PC-3 (cell line): ENCODE data around the gene PTPRD. TPM values are rescaled to one million over a fixed set of nuclear protein-coding genes. Genes with fewer than 3 reads are reported as not detected.

Experiments
- ATAC-seq: fragments of 200-7000 bp; cut with Tn5 transposase; 2 replicates; pipeline ENCODE4 v1.9.1; 2020; ENCODE audit warnings: mild to moderate bottlenecking, moderate library complexity
- BruUV-seq: library from RNA; stranded (reverse); fragments of 400-500 nt; replicated peaks from 2 replicates; lab custom pipeline; 2021; lab: Mats Ljungman, UMichigan
- CTCF ChIA-PET: fragments of 300-600 bp; sonication (Branson Sonifier 250); formaldehyde crosslinking; loops from one replicate; lab custom pipeline; 2022; ENCODE audit warnings: antibody characterized with exemption; lab: Charles Lee
- POLR2A ChIA-PET: fragments of 300-600 bp; sonication (Branson Sonifier 250); formaldehyde crosslinking; loops from one replicate; lab custom pipeline; 2022; ENCODE audit warnings: antibody characterized with exemption; ENCODE audit not compliant: unreplicated experiment; lab: Charles Lee
- DNase-seq: peaks from one replicate; pipeline ENCODE4 v3.0.0-alpha.2; 2015
- H2AFZ ChIP-seq: fragments of 300-600 bp; sonication (generic); 2 replicates; pipeline ENCODE4 v1.6.0; 2016; ENCODE audit warnings: antibody characterized with exemption, low read length
- H3F3A ChIP-seq: fragments of 300-600 bp; sonication (generic); one replicate; pipeline ENCODE4 v1.6.0; 2017; ENCODE audit warnings: antibody characterized with exemption, low read length, control low read depth, mild to moderate bottlenecking; ENCODE audit not compliant: unreplicated experiment
- H3K27ac ChIP-seq: fragments of 300-600 bp; sonication (generic); 2 replicates; pipeline ENCODE4 v1.5.1; 2016; ENCODE audit warnings: mild to moderate bottlenecking, low read length
- H3K27me3 ChIP-seq: fragments of 300-600 bp; sonication (generic); 2 replicates; pipeline ENCODE4 v1.6.1; 2016; ENCODE audit warnings: low read length, mixed read lengths
- H3K36me3 ChIP-seq: fragments of 300-600 bp; sonication (generic); 2 replicates; pipeline ENCODE4 v1.6.1; 2016; ENCODE audit warnings: low read depth, mixed run types, low read length, mixed read lengths
- H3K4me1 ChIP-seq: fragments of 300-600 bp; sonication (generic); 2 replicates; pipeline ENCODE4 v1.5.1; 2016; ENCODE audit warnings: low read length; ENCODE audit not compliant: insufficient read depth
- H3K4me2 ChIP-seq: fragments of 300-600 bp; sonication (generic); 2 replicates; pipeline ENCODE4 v1.6.0; 2016; ENCODE audit warnings: low read length
- H3K4me3 ChIP-seq: fragments of 300-600 bp; sonication (generic); 2 replicates; pipeline ENCODE4 v1.5.1; 2016; ENCODE audit warnings: mild to moderate bottlenecking, low read length, mixed read lengths
- H3K79me2 ChIP-seq: fragments of 300-600 bp; sonication (generic); 2 replicates; pipeline ENCODE4 v1.6.1; 2017; ENCODE audit warnings: low read length, mixed read lengths
- H3K9ac ChIP-seq: fragments of 300-600 bp; sonication (generic); 2 replicates; pipeline ENCODE4 v1.6.0; 2016; ENCODE audit warnings: mild to moderate bottlenecking, low read length
- H3K9me2 ChIP-seq: fragments of 300-600 bp; sonication (generic); replicated peaks from 2 replicates; pipeline ENCODE4 v1.6.1; 2016; ENCODE audit warnings: mixed run types, low read length, mixed read lengths
- H3K9me3 ChIP-seq: fragments of 300-600 bp; sonication (generic); 2 replicates; pipeline ENCODE4 v1.6.1; 2016; ENCODE audit warnings: low read length, mixed read lengths
- H4K20me1 ChIP-seq: fragments of 300-600 bp; sonication (generic); 2 replicates; pipeline ENCODE4 v1.6.1; 2016; ENCODE audit warnings: low read length, mixed read lengths
- EZH2 ChIP-seq: fragments of 300-600 bp; sonication (generic); IDR thresholded peaks from one replicate; pipeline ENCODE4 v1.6.1; 2017; ENCODE audit warnings: antibody characterized with exemption, mild to moderate bottlenecking, low read length; ENCODE audit not compliant: unreplicated experiment
- EZH2phosphoT487 ChIP-seq: fragments of 300-600 bp; sonication (generic); IDR thresholded peaks from 2 replicates; pipeline ENCODE4 v1.6.1; 2018; ENCODE audit warnings: mild to moderate bottlenecking, antibody characterized with exemption, low read length, borderline replicate concordance
- intact Hi-C: fragments of 100-400 bp; cut with micrococcal nuclease; formaldehyde crosslinking; loops from 2 replicates; pipeline ENCODE4 v1.9.0; 2023
- total RNA-seq: library from RNA; depleted of rRNA; stranded (reverse); fragments of >200 nt; gene quantifications from 2 replicates; pipeline ENCODE4 v1.2.3, GENCODE V29; 2014
- TF ChIP-seq, protein P1 (sequence below): fragments of 300-600 bp; sonication (generic); conservative IDR thresholded peaks from 2 replicates; pipeline ENCODE4 v1.5.1; 2017; ENCODE audit warnings: antibody characterized with exemption, low read depth, mild to moderate bottlenecking, low read length

Gene PTPRD
- total RNA-seq, 1 experiment from 2014 or later: not detected

- POLR2A ChIA-PET: no interaction called here
- no peaks in the 10 kb centered on the region for H3F3A ChIP-seq
- ATAC-seq (no peak), DNase-seq (no peak)
- no peak overlapping the region for H3K9ac ChIP-seq
- no peak overlapping the region for H3K27ac ChIP-seq
- TF ChIP-seq, protein P1, sequence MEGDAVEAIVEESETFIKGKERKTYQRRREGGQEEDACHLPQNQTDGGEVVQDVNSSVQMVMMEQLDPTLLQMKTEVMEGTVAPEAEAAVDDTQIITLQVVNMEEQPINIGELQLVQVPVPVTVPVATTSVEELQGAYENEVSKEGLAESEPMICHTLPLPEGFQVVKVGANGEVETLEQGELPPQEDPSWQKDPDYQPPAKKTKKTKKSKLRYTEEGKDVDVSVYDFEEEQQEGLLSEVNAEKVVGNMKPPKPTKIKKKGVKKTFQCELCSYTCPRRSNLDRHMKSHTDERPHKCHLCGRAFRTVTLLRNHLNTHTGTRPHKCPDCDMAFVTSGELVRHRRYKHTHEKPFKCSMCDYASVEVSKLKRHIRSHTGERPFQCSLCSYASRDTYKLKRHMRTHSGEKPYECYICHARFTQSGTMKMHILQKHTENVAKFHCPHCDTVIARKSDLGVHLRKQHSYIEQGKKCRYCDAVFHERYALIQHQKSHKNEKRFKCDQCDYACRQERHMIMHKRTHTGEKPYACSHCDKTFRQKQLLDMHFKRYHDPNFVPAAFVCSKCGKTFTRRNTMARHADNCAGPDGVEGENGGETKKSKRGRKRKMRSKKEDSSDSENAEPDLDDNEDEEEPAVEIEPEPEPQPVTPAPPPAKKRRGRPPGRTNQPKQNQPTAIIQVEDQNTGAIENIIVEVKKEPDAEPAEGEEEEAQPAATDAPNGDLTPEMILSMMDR: no peak
- TF ChIP-seq EZH2phosphoT487: no peak
- no peak for TF ChIP-seq EZH2
- H3K27me3 ChIP-seq: no peaks in the 10 kb centered on the region
- H3K9me3 ChIP-seq: no peaks in the 10 kb centered on the region
- CTCF ChIA-PET: no interaction called here
- H3K4me2 ChIP-seq: no peak overlapping the region
- H3K9me2 ChIP-seq: no peaks in the 10 kb centered on the region
- no peaks in the 10 kb centered on the region for H3K4me1 ChIP-seq
- H3K4me3 ChIP-seq: no peak overlapping the region
- H4K20me1 ChIP-seq: no peaks in the 10 kb centered on the region
- no TSS peak for BruUV-seq
- no peaks in the 10 kb centered on the region for H3K36me3 ChIP-seq
- intact Hi-C loops: no loop called here
- H3K79me2 ChIP-seq: no peaks in the 10 kb centered on the region
- no peak overlapping the region for H2AFZ ChIP-seq
Measured at GRCh38 chr9:8309258-8309657, 2303.5 kb downstream of the PTPRD start.

DNA sequence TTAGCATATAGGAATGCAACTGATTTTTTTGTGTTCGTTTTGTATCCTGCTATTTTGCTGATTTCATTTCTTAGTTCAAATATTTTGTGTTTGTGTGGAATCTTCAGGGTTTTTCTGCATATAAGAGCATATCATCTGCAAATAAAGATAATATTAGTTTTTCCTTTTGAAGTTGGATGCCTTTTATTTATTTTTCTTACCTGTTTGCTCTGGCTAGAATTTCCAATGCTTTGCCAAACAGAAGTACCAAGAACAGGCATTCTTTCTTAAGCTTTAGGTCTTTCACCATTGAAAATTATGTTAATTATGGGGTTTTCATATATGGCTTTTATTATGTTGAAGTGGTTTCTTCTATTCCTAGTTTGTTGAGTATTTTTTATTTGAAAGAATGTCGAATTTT is 2308.1 kb downstream of the PTPRD start:
- DNase-seq (no peak), ATAC-seq (no peak)
- Histone ChIP-seq H3K4me2 (no peak overlapping the region), H3K27ac (no peak overlapping the region), H3K9ac (no peak overlapping the region), H3K27me3 (no peaks in the 10 kb centered on the region), H3K79me2 (no peaks in the 10 kb centered on the region), H3K4me3 (no peak overlapping the region), H3K4me1 (no peaks in the 10 kb centered on the region), H3K9me2 (no peaks in the 10 kb centered on the region), H2AFZ (no peak overlapping the region), H3F3A (no peaks in the 10 kb centered on the region), H3K36me3 (no peaks in the 10 kb centered on the region), H4K20me1 (no peaks in the 10 kb centered on the region), H3K9me3 (0 out of 2 replicates have a peak, but pooled peaks cover 4% of the 10 kb centered on the region)
- CTCF ChIA-PET: no interaction called here
- no TSS peak for BruUV-seq
- POLR2A ChIA-PET: no interaction called here
- intact Hi-C loops: no loop called here
- TF ChIP-seq, protein P1: no peak
- TF ChIP-seq EZH2phosphoT487 (no peak), EZH2 (no peak)

GRCh38 chr9:8301296-8301695 is 2311.5 kb downstream of the PTPRD start:
- H3K79me2 ChIP-seq: no peaks in the 10 kb centered on the region
- TF ChIP-seq, protein P1: no peak
- TF ChIP-seq EZH2phosphoT487 (no peak), EZH2 (no peak)
- H3K9me3 ChIP-seq: 0 out of 2 replicates have a peak, but pooled peaks cover 4% of the 10 kb centered on the region
- CTCF ChIA-PET: no interaction called here
- no peak overlapping the region for H2AFZ ChIP-seq
- no peak for DNase-seq
- H3K4me3 ChIP-seq: no peak overlapping the region
- H4K20me1 ChIP-seq: no peaks in the 10 kb centered on the region
- no peak overlapping the region for H3K27ac ChIP-seq
- no peaks in the 10 kb centered on the region for H3K9me2 ChIP-seq
- no peaks in the 10 kb centered on the region for H3F3A ChIP-seq
- H3K4me1 ChIP-seq: no peaks in the 10 kb centered on the region
- no peak overlapping the region for H3K9ac ChIP-seq
- H3K4me2 ChIP-seq: no peak overlapping the region
- POLR2A ChIA-PET: no interaction called here
- no peaks in the 10 kb centered on the region for H3K36me3 ChIP-seq
- H3K27me3 ChIP-seq: no peaks in the 10 kb centered on the region
- intact Hi-C loops: no loop called here
- BruUV-seq: no TSS peak
- ATAC-seq: no peak
